ENCODE results near the gene C22orf15.

C22orf15 gene

GRCh38 chr22:23783265-23784150 is 20.7 kb downstream of the C22orf15 start:
- H3K4me3 ChIP-seq (ENCODE audit: low read depth, low read length), result no peak overlapping the region
- no peak for TF ChIP-seq CTCF (IDR thresholded peaks at IDR 0.05; ENCODE audit: borderline replicate concordance, insufficient read depth, low read depth, low read length)

- TF ChIP-seq CTCF (IDR thresholded peaks at IDR 0.05; ENCODE audit: borderline replicate concordance, insufficient read depth, low read depth, low read length), result no peak
- H3K4me3 ChIP-seq (ENCODE audit: low read depth, low read length), result no peak overlapping the region
These were observed 21.5 kb downstream of the C22orf15 start for GRCh38 chr22:23784215-23784732.

- TF ChIP-seq CTCF (IDR thresholded peaks at IDR 0.05; ENCODE audit: borderline replicate concordance, insufficient read depth, low read depth, low read length), result no peak
- H3K4me3 ChIP-seq (ENCODE audit: low read depth, low read length), result peak overlapping the region; percentile 78
These were observed 23.5 kb downstream of the C22orf15 start for GRCh38 chr22:23786261-23786710.

GRCh38 chr22:23786752-23787599 is 24.2 kb downstream of the C22orf15 start, which contains the start of gene SMARCB1:
Gene SMARCB1 (plus strand): TSS chr22:23786966. CDS start chr22:23787170, 204 bp downstream.
- H3K4me3 ChIP-seq (ENCODE audit: low read depth, low read length), result peak within 1 kb of the TSS; percentile 78
- no peak for TF ChIP-seq CTCF (IDR thresholded peaks at IDR 0.05; ENCODE audit: borderline replicate concordance, insufficient read depth, low read depth, low read length)

GRCh38 chr22:23787600-23787896 is 24.8 kb downstream of the C22orf15 start:
- TF ChIP-seq CTCF (IDR thresholded peaks at IDR 0.05; ENCODE audit: borderline replicate concordance, insufficient read depth, low read depth, low read length), result no peak

GRCh38 chr22:23787910-23788309 is 25.1 kb downstream of the C22orf15 start:
- peak overlapping the region; percentile 78 for H3K4me3 ChIP-seq (ENCODE audit: low read depth, low read length)
- no peak for TF ChIP-seq CTCF (IDR thresholded peaks at IDR 0.05; ENCODE audit: borderline replicate concordance, insufficient read depth, low read depth, low read length)

More at GRCh38 chr22:23787600-23787896, 24.8 kb downstream of the C22orf15 start:
- H3K4me3 ChIP-seq (ENCODE audit: low read depth, low read length), result peak overlapping the region; percentile 78

Measured in GM12875 (cell line).